GM10847 (cell line): ENCODE data around the gene HOXC12.

Experiments
- POLR2A ChIP-seq: IDR thresholded peaks from 2 replicates; pipeline ENCODE4 v1.6.1; 2011; ENCODE audit not compliant: insufficient read length; ENCODE audit errors: extremely low read depth

HOXC12 gene

DNA sequence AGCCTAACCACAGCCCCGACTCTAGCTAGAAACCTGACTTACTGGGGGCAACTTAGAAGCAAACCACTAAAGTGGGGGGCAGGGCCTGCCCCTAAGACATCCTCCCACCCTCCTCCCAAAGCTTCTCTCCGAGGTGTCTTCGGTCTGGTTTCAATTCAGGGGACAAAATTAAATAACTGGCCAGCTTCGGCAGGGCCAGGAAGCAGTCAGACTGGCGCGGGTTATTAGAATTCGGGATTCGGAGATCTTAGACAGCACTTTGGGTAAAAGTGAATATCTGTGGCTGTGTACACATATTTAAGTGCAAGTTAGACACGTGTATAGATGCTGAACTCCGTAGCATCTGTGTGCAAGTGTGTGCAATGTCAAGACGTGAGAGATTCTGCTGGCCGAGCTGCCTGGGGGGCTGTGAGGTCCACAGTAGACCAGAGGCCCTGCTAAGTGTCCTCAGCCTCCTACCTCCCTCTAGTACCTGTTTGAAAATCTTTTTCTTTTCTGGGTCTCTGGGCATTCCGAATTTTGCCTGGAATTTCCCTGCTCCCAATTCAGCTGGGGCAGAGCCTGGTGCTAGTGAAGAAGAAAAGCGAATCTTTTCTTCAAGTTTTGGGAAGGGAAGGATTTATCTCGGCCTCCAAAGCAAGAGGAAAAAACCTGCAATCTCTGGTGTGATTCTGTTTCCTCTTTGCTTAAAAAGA, 26.2 kb downstream of the HOXC12 start:
- no peak for TF ChIP-seq POLR2A

DNA sequence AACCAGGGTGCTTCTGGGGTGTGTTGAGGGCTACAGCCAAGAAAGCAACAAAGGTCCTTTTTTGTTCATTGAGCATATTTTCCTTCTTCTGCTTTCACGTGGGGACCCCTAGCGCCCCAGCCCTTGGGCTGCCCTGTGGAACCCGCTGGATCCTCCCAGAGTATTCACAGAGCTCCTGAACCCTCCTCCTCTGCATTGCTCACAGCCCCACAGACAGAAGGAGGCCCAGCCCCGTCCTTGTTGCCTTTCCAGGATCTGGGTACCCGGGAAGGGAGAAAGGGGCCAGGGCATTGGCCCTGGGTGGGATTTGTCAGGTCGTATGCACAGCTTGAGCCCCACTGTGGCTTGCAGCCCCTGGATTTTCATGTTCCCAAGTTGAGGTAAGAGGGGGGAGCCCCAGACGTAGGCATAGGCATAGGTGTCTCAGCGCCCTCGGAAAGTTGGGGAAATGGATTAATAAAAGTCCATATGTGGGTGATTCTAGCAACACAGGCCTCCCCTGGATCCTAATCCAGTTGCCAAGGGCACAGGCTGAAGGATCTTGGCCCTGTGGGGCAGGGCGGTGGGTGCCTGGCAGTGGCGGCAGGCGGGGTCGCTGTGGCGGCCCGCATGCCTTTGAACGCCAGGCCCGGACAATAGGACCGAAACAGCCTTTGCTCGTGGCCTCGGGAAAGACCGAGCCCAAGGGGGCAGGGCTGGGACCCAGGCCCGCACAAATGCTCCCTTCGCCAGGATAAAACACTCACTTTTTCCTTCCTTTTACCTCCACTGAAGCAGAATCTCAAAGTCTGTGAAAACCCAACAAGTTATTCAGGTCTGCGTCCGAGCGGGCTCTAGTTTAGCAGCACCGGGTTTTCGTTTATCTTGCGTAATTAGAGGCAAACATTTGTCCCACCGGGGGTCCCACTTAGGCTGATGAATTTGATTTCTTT, 27.2 kb downstream of the HOXC12 start:
- no peak for TF ChIP-seq POLR2A

DNA sequence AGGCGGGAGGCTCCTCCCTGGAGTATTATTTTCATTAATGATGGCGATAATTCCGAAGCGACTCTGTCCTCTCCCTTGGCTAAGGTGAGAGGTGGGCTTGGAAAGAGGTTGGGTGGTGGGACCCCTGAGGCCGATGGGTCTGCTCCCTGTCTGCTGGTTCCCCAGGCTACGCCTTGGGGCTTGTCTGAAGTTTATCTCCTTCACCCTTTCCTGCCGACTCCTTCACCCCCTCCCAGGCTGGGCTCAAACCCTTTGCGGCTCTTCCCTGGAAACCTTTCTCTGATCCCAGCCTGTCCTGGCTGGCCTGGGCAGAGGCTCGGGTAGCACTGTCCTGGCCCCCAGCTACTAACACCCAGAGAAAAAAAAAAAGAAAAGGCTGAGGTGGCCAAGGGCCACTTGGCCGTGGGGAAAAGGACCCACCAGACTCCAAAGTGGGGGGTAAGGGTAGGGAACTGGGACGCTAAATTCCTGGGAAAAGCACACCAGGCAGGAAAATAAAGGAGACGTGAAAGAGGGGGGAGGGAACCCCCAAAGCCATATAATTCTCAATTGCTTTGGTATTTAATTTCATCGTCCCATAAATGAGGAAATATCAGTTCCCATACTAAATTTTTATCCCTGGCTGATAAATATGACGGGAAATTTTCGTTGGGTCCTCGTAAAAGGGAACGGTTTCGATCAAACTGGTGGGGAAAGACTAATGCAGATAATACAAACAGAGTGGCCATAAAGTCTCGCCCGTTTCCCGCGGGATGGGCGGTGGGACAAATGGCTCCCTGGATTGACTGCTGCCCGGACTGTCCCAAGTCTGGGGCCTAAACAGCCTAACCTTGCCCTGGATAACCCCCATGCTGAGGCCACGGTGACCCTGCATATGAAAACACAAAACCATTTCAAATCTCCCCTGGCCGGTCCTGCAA, 28.2 kb downstream of the HOXC12 start:
- no peak for TF ChIP-seq POLR2A

DNA sequence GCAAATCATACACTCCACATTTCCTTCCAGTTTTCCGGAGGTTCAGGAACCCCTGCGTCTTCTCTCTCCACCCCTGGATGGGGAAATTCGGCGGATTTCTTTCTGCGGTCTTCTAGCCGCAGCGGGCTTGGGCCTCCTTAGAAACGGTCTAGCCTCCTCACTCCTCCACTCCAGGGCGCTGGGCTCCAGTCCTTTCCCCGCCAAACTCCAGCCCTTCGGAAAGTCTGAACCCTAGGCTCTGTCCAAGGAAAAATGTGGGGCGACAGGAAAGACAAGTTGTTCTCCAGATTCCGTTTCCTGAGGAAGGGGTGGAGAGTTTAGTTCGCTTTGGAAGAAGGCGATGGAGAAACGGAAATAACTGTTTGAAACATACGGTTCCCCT, 28.9 kb downstream of the HOXC12 start:
- TF ChIP-seq POLR2A, result no peak

DNA sequence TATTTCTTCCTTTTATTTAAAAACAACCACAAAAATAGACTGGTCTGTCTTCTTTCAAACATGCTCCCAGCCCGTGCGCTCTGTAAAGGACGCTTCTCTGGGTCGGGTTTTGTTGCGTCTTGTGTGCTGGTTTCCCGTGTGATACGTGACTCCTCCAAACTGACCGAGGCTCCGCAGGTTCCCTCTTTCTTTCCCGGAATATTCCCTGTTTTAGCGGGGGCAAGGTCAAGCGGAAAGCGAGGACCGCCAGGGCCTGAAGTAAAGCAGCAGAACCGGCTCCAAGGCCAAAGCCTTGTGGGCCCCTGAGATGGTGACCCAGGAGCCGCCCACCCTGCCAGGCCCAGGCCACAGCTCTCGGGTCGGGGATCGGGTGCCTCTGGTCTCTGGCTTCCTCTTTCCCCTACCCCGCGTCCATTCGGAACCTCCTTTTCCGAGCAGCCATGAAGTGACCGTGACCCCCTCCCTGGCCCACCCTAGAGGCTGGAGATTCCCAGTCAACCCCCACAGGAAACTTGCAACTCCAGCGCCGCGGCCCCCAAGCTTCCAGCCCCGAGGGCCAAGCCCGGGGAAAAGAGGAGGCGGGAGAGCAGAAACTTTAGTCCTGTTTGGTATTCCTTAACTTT, 29.4 kb downstream of the HOXC12 start:
- no peak for TF ChIP-seq POLR2A

DNA sequence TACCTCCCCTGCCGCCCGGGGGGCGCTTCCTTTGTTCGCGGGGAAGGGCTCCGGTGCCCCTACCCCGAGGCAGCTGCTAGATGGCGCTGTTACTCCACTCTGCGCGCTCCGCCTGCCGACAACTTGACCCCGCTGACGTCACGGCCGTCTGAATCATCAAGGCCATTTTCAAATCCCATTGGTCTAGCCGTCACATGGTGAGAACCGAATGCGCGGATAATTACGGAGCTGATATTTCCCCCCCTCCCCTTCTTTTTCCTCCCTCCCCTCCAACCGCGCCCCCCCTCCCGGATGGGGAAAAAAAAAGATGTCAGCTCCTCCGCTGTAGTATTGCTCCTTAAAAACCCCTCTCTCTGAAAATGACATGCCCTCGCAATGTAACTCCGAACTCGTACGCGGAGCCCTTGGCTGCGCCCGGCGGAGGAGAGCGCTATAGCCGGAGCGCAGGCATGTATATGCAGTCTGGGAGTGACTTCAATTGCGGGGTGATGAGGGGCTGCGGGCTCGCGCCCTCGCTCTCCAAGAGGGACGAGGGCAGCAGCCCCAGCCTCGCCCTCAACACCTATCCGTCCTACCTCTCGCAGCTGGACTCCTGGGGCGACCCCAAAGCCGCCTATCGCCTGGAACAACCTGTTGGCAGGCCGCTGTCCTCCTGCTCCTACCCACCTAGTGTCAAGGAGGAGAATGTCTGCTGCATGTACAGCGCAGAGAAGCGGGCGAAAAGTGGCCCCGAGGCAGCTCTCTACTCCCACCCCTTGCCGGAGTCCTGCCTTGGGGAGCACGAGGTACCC, 30.4 kb downstream of the HOXC12 start, which contains the start of gene HOXC10:
Gene HOXC10 (plus strand): TSS at position 246 of the 791 bp plus-strand sequence. CDS start 114 bp downstream, at position 360.
- TF ChIP-seq POLR2A, result no peak

DNA sequence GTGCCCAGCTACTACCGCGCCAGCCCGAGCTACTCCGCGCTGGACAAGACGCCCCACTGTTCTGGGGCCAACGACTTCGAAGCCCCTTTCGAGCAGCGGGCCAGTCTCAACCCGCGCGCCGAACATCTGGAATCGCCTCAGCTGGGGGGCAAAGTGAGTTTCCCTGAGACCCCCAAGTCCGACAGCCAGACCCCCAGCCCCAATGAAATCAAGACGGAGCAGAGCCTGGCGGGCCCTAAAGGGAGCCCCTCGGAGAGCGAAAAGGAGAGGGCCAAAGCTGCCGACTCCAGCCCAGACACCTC, 30.9 kb downstream of the HOXC12 start:
- TF ChIP-seq POLR2A, result no peak

DNA sequence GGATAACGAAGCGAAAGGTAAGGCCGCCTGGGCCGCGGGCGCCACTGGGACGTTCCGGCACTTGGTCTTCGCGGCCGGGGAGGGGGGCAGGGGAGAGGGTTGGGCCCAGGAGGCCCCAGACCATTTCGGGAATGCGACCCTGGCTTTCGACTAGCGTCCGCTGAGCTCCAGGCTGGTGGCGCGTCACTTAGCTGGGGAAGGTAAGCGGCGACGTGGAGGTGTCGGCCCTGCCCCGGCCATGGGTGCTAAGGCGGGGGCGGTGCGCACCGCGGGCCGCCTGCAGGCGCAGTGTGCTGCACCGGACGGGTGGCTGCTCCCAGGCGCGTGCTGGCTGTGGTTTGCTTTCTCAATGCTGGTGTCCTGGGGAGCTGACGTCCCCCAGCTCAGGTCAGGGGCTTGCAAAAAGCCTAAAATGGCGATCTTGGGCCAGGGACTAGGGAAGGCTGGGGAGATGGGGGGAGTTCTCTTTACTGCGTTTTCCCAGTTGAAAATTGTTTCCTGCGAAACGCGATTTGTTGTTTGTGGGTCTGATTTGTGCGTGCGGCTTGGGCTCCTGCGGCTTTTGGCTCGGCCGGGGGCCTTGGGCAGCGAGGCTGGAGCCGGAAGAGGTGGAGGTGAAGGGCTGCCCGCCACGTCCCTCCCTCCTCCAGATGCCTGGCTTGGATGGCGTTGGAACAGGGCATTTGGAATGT, 31.4 kb downstream of the HOXC12 start:
- no peak for TF ChIP-seq POLR2A

DNA sequence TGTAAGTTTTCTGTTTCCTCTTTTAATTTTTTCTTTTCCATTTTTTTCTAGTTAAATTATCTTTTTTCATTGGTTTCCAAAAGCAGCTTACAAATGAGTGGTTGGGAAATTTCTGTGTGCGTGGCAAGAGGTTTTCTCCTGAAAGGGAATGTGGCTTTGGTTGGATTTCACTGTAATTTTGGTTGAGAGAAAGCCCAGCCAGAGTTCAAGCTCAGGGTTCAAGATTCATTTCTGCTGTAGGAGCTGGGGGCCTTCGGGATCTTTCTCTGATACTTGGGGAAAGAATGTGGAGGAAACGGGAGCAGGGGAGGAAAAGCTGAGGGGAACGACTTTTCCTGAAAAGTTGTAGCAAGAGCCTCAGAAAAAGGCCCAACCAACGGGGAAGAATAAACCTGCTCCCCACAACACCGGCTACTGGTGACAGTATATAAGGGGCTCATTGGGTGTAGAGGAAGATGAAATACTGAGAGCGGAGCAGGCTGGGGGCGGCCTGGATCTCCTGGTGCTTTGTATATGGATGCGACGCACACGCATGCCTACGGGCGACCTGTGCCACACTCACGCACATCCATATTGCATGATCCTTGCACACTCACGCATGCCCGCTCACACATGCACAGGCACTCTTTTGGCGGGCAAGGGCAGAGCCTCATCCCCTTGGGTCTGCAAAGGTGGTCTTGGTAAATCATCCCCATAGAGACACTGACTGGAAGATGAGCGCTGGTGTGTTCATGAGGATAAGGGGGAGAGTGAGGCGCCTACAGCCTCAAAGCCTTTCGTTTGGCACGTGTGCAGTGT, 32.2 kb downstream of the HOXC12 start:
- TF ChIP-seq POLR2A, result no peak

DNA sequence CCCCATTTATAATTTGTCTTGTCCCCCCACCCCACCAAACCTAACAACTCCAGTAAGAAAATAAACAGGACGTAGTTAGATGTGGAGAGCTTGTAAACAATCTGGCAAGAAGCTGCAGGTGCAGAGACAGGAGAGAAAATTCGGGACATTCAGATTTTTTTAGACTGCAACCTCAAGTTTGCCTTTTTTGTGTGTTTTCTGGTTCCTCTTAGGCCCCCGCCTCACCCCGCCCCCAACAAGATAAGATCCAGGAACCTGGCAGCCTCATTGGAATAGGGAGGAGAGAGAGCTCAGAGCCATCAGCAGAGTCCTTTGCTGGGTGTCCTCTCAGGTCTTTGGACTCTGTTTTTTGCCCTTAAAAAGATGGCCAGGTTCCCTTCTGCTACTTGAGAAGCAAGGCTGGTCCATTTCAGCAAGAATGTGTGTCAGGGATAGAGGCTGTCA, 33.1 kb downstream of the HOXC12 start:
- no peak for TF ChIP-seq POLR2A

DNA sequence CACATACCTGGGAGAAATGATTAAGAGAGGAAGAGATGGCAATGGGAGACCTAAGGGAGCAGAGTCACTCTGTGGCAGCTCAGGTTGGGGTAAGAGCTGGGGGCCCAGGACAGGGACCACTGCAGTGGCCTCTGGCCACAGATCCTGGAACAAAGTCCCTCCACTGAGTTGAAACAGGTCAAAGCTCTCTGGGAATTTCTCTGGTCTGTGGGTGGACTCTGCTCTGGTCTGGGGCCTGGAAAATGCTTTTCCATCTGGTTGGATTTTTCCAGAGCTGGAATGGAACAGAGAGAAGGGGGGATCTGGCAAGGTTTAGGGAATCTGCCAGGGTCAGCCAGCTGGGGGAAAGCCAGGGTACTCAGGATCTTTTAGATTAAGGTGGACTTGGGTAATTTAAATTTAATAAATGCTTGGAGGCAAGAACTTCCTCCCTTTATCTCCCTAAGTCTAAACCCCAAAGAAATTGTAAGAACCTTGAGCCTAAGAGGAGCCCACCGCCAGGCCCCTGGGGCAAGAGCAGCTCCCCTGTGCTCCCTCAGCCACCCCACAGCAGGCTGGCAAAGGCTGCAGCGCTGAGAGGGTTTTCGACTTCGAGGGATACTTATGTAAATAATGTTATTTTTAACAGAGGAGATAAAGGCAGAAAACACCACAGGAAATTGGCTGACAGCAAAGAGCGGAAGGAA, 34.0 kb downstream of the HOXC12 start:
- no peak for TF ChIP-seq POLR2A
